ENCODE measurements around the gene MRM2.

The MRM2 gene

DNA sequence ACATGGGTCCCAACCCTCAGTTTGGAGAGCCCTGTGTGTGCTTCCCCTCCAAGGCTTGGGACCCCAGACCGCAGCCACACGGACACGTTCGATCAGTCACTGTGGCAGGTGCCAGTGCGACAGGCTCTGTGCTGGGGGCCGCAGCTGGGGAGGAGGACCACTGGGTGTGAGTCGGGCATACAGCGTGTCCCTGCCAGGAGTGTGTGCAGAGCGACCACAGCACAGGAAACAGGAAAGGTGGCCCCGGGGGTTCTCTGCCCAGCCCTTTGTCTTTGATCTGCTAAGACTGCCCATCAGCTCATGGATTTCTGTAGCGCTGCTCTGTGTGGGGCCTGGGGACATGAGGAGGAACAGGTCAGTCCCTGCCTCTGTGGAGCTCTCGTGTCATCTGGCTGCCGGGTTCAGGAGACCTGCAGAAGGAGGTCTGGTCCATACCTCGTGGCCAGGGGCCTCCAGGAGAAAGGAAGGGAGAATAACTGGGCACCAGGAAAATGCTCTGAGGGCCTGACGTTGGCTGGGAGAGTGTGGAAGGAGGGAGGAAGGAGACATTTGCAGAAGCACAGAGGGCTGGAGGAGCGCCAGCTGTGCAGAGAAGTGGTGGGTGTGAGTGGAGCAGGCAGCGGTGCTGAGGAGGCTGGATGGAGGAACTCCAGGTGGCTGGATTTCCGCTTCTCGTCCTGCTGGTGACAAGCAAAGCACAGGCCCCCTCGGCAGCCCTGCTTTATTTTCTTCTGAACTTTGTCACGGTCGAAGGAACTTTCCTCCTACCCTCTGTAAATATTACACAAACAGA lies 4.1 kb upstream of the MRM2 start:
- no peak overlapping the region for H3K4me3 ChIP-seq (ENCODE audit: low read depth, low read length)
- TF ChIP-seq, protein P1, sequence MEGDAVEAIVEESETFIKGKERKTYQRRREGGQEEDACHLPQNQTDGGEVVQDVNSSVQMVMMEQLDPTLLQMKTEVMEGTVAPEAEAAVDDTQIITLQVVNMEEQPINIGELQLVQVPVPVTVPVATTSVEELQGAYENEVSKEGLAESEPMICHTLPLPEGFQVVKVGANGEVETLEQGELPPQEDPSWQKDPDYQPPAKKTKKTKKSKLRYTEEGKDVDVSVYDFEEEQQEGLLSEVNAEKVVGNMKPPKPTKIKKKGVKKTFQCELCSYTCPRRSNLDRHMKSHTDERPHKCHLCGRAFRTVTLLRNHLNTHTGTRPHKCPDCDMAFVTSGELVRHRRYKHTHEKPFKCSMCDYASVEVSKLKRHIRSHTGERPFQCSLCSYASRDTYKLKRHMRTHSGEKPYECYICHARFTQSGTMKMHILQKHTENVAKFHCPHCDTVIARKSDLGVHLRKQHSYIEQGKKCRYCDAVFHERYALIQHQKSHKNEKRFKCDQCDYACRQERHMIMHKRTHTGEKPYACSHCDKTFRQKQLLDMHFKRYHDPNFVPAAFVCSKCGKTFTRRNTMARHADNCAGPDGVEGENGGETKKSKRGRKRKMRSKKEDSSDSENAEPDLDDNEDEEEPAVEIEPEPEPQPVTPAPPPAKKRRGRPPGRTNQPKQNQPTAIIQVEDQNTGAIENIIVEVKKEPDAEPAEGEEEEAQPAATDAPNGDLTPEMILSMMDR (IDR thresholded peaks at IDR 0.05; ENCODE audit: low read depth, low read length, missing control alignments): no peak
- no peak for DNase-seq (ENCODE audit: low read depth)

- H3K4me3 ChIP-seq (ENCODE audit: low read depth, low read length): no peak overlapping the region
- TF ChIP-seq, protein P1 (IDR thresholded peaks at IDR 0.05; ENCODE audit: low read depth, low read length, missing control alignments): no peak
Observed at GRCh38 chr7:2244404-2244995, 2.5 kb upstream of the MRM2 start.

DNA sequence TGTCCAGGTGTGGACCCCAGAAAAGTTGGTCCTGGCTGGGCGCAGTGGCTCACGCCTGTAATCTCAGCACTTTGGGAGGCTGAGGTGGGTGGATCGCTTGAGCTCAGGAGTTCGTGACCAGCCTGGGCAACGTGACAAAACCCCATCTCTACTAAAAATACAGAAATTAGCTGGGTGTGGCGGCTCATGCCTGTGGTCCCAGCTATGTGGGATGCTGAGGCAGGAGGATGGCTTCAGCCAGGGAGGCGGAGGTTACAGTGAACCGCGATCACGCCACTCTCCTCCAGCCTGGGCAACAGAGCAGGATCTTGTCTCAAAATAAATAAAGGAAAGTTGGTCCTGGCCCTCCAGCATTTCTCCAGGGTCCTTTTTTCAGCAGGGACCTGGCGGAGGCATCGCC lies 1.5 kb upstream of the MRM2 start:
- no peak for DNase-seq (ENCODE audit: low read depth)

More at GRCh38 chr7:2244404-2244995, 2.5 kb upstream of the MRM2 start:
- no peak for DNase-seq (ENCODE audit: low read depth)

DNA sequence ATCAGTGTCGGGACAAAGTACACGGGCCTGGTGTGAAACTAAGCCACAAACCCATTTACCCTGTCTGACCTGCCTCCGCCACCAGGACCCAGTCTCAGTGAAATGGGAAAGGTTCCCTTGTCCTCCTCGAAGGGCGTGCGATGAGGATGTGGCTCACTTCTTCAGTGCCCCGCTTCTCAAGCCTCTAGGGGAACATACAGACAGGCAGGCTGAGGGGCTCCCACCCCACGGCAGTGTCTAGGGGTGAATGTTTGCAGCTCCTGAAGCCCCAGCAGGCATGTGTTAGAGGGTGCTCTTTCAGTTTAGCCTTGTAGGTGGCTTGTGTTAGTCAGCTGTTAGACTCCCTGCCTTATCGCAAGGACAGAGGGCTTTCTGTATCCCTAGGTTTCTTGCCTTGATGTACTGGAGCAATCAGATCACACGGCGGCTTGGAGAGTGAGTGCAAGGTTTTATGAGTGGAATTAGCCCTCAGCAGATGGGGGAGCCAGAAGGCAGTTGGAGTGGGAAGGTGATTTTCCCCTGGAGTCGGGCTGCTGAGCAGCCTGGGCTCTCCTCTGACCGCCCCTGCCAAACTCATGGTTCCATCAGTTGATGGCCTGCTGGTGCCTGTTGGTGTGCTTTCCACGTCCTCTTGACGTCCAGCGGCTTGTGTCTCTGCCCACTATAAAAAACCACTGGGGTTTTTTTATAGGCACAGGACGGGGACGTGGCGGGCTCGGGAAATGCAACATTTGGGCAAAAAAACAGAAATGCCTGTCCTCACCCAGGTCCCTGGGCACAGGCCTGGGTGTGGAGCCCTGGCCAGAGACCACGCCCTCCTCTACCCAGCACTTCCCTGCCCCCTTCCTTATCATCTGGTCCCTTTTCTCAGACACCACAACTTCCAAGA lies 780 bp upstream of the MRM2 start:
- DNase-seq (ENCODE audit: low read depth): no peak
- peak overlapping the region; percentile 81 for H3K4me3 ChIP-seq (ENCODE audit: low read depth, low read length)
- TF ChIP-seq, protein P1 (IDR thresholded peaks at IDR 0.05; ENCODE audit: low read depth, low read length, missing control alignments): peak; percentile 25

More for the DNA sequence above, 1.5 kb upstream of the MRM2 start:
- TF ChIP-seq, protein P1 (IDR thresholded peaks at IDR 0.05; ENCODE audit: low read depth, low read length, missing control alignments): no peak
- no peak overlapping the region; the same call in 1 of the 2 replicates for H3K4me3 ChIP-seq (ENCODE audit: low read depth, low read length)

DNA sequence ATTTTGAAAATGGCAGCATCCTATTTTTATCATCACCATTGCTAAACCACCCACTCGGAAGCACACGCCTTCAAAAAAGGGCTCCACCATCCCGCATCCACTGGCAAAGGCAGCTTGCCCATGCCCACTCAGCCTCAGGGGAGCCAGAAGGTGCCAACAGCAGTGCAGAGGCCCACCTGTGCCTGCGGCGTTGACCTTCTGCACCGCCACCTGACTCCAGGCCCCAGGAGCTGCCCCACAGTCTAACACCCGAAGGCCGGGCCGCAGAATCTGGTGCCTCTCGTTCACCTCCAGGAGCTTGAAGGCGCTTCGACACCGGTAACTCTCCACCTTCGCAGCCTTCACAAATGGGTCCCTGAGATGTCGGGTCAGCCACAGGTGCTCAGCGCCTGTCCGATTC lies 2.8 kb downstream of the MRM2 start:
- no peak for DNase-seq (ENCODE audit: low read depth)
- H3K4me3 ChIP-seq (ENCODE audit: low read depth, low read length): no peak overlapping the region
- TF ChIP-seq, protein P1 (IDR thresholded peaks at IDR 0.05; ENCODE audit: low read depth, low read length, missing control alignments): no peak

DNA sequence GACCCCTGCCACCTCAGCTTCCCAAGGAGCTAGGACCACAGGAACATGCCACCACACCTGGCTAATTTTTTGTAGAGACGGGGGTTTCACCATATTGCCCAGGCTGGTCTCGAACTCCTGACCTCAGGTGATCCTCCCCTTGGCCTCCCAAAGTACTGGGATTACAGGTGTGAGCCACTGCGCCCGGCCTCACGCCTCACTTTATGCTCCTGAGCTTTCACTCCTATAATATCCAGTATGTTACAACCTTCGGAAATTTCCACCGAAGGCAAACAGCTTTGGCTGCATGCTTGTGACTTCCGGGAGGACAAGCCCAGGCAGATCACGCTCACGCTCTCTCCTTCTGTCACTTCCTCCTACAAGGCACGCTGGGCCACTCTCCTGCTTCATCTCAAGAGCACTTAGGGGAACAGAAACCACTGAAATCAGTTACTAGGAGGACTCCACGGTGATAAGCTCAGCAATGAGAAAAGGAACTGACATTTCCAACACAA lies 4.8 kb downstream of the MRM2 start:
- H3K4me3 ChIP-seq (ENCODE audit: low read depth, low read length): no peak overlapping the region
- TF ChIP-seq, protein P1 (IDR thresholded peaks at IDR 0.05; ENCODE audit: low read depth, low read length, missing control alignments): no peak
- peak; percentile 98 for DNase-seq (ENCODE audit: low read depth)

All from GM12864 (cell line).